Esophagus muscularis mucosa (tissue), 4 donors: ENCODE results near the gene EHD1. TPM values are rescaled to one million over a fixed set of nuclear protein-coding genes. Genes with fewer than 3 reads are reported as not detected.

Source experiments
- DNase-seq: peaks from one replicate; pipeline ENCODE4 v3.0.0-alpha.2; 2017; ENCODE audit errors: extremely low spot score
- H3K27ac ChIP-seq, 4 donors: fragments of 200-600 bp; sonication (generic); replicated peaks in 1 of 4; 1 replicate in 3 of 4; 2 replicates in 1 of 4; pipeline ENCODE4 v1.5.1; 2016 to 2019; ENCODE audit warnings: mild to moderate bottlenecking in 1 of 4
- H3K27me3 ChIP-seq, 4 donors: fragments of 200-600 bp; sonication (generic); one replicate each; pipeline versions ENCODE4 v1.5.1 to v1.6.0; 2016 to 2019
- H3K36me3 ChIP-seq, 4 donors: fragments of 200-600 bp; sonication (generic); one replicate each; pipeline ENCODE4 v1.5.1; 2016 to 2019
- H3K4me1 ChIP-seq, 4 donors: fragments of 200-600 bp; sonication (generic); one replicate each; pipeline ENCODE4 v1.5.1; 2016 to 2019
- H3K4me3 ChIP-seq, 4 donors: fragments of 200-600 bp; sonication (generic); 1 replicate in 2 of 4; 2 replicates in 2 of 4; pipeline ENCODE4 v1.5.1; 2016 to 2019; ENCODE audit warnings: mild to moderate bottlenecking in 4 of 4, moderate library complexity in 1 of 4
- H3K9me3 ChIP-seq, 4 donors: fragments of 200-600 bp; sonication (generic); 1 replicate in 3 of 4; 2 replicates in 1 of 4; pipeline ENCODE4 v1.5.1; 2016 to 2019
- EP300 ChIP-seq: sonication (generic); formaldehyde crosslinking; IDR thresholded peaks from one replicate; pipeline ENCODE4 v1.6.1; 2017; ENCODE audit warnings: antibody characterized with exemption
- POLR2A ChIP-seq: fragments of 450-650 bp; IDR thresholded peaks from one replicate; pipeline ENCODE4 v1.6.1; 2017; ENCODE audit warnings: antibody characterized with exemption, moderate library complexity, mild to moderate bottlenecking, low read depth
- POLR2AphosphoS5 ChIP-seq, 2 donors: sonication (generic); formaldehyde crosslinking; IDR thresholded peaks; one replicate each; pipeline ENCODE4 v1.6.1; 2017; ENCODE audit warnings: antibody characterized with exemption in 2 of 2
- WGBS: methylation state at CpG from one replicate; pipeline ENCODE4 v1.1.5; 2018; 5-methylcytosine and 5-hydroxymethylcytosine counted together
- intact Hi-C: fragments of 100-400 bp; cut with DNase I; formaldehyde crosslinking; loops from one replicate; pipeline ENCODE4 v1.15.1; 2023
- total RNA-seq, 4 donors: library from RNA; depleted of rRNA; stranded (reverse); fragments of >200 nt; gene quantifications; one replicate each; pipeline versions ENCODE4 v1.1.0 to v1.2.1, GENCODE V29; 2016
- TF ChIP-seq, protein P1 (sequence below), 3 experiments: fragments of 200-600 bp in 2 of 3; fragments of 450-650 bp in 1 of 3; sonication (generic) in 2 of 3; IDR thresholded peaks; one replicate each; pipeline ENCODE4 v1.5.1; 2017 to 2019; ENCODE audit warnings: antibody characterized with exemption in 3 of 3, mild to moderate bottlenecking in 2 of 3, moderate library complexity in 1 of 3

EHD1 gene
- total RNA-seq, 4 donors from 2014 or later, result 57.0 to 193 (median 104) TPM

DNA sequence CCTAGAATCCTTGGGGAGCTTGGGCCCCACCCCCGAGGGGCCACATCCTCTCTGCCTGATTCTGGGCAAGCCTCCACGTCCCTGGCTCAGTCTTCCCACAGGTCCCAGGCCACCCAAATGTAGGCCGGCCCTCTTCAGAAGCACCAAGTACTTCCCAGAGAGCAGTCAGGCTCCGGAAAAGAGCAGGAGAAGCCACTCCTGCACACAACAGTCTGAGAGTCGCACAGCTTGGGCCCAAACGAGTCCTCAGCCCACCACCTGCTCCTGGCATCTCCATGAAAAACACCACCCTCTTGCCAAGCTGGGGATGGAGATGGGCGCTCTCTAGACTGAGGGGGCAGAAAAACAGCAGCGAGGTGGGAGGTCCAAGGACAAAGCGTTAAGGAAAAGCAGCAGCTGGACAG lies 15.4 kb downstream of the EHD1 start:
- WGBS, result 28% methylated on average over 7 of the region's 9 CpGs
- peaks cover 96 to 100% (median 98%) of the 10 kb centered on the region in 4 donors for H3K4me1 ChIP-seq
- peaks cover 17 to 28% (median 25%) of the 10 kb centered on the region in 4 donors for H3K36me3 ChIP-seq
- intact Hi-C loops, result no loop called here
- no peaks in the 10 kb centered on the region for H3K9me3 ChIP-seq
- H3K27ac ChIP-seq, result peak overlapping the region; percentile 93 to 98 (median 94)
- no peak for DNase-seq
- peak overlapping the region; percentile 10 to 45 (median 32) for H3K4me3 ChIP-seq
- H3K27me3 ChIP-seq, result no peaks in the 10 kb centered on the region
- TF ChIP-seq POLR2AphosphoS5 (IDR thresholded peaks at IDR 0.05), result no peak
- TF ChIP-seq, protein P1, sequence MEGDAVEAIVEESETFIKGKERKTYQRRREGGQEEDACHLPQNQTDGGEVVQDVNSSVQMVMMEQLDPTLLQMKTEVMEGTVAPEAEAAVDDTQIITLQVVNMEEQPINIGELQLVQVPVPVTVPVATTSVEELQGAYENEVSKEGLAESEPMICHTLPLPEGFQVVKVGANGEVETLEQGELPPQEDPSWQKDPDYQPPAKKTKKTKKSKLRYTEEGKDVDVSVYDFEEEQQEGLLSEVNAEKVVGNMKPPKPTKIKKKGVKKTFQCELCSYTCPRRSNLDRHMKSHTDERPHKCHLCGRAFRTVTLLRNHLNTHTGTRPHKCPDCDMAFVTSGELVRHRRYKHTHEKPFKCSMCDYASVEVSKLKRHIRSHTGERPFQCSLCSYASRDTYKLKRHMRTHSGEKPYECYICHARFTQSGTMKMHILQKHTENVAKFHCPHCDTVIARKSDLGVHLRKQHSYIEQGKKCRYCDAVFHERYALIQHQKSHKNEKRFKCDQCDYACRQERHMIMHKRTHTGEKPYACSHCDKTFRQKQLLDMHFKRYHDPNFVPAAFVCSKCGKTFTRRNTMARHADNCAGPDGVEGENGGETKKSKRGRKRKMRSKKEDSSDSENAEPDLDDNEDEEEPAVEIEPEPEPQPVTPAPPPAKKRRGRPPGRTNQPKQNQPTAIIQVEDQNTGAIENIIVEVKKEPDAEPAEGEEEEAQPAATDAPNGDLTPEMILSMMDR (IDR thresholded peaks at IDR 0.05), result no peak
- no peak for TF ChIP-seq EP300
- no peak for TF ChIP-seq POLR2A

DNA sequence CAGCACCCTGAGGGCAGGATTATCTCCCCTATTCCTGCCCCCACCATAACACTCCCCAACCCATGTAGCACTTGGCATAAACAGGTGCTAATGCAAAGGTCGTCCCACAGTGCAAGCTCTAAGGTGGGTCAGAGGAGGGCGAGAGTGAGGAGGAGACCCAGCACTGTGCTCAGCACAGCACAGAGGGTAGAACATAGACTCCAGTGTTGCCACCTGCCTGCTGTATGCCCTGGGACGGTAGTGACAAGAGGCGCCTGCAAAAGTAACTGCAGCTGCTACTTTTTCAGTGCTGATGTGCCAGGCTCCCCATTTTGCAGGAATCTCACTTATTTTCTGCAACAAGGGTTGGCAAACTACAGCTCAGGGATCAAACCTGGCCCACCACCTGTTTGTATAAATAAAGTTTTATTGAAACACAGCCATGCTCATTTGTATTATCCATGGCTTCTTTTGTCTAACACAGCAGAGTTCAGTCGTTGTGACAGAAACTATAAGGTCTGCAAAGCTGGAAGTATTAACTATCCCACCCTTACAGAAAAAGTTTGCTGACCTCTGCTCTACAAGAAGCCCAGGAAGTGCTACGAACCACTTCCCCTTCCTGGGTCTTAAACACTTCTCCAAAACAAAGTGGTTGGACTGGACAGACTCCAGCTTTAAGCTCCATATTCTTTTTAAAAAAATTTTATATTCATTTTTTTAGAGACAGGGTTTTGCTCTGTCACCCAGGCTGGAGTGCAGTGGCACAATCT lies 17.0 kb downstream of the EHD1 start:
- Histone ChIP-seq H3K4me3 (no peak overlapping the region), H3K27ac (peak overlapping the region; percentile 93 to 98 (median 94)), H3K4me1 (peaks cover 96 to 100% (median 99%) of the 10 kb centered on the region in 4 donors), H3K27me3 (no peaks in the 10 kb centered on the region), H3K9me3 (no peaks in the 10 kb centered on the region), H3K36me3 (peaks cover 17 to 33% (median 30%) of the 10 kb centered on the region in 4 donors)
- no peak for DNase-seq
- WGBS, result 70% methylated on average over 4 of the region's 6 CpGs
- intact Hi-C loops, result no loop called here
- TF ChIP-seq, protein P1 (IDR thresholded peaks at IDR 0.05), result no peak
- TF ChIP-seq POLR2AphosphoS5 (IDR thresholded peaks at IDR 0.05) (no peak), POLR2A (no peak), EP300 (no peak)

- Histone ChIP-seq H3K4me3 (no peak overlapping the region), H3K4me1 (peaks cover 98 to 100% (median 99%) of the 10 kb centered on the region in 4 donors), H3K27ac (peak overlapping the region; percentile 93 to 98 (median 94)), H3K36me3 (peaks cover 17 to 33% (median 30%) of the 10 kb centered on the region in 4 donors), H3K9me3 (no peaks in the 10 kb centered on the region), H3K27me3 (no peaks in the 10 kb centered on the region)
- no peak for DNase-seq
- TF ChIP-seq EP300 (no peak), POLR2A (no peak), POLR2AphosphoS5 (IDR thresholded peaks at IDR 0.05) (no peak)
- TF ChIP-seq, protein P1 (IDR thresholded peaks at IDR 0.05), result no peak
- WGBS, result 91% methylated on average over 30 of the region's 33 CpGs
- intact Hi-C loops, result no loop called here
Observed at GRCh38 chr11:64859542-64860414, 18.6 kb downstream of the EHD1 start.

DNA sequence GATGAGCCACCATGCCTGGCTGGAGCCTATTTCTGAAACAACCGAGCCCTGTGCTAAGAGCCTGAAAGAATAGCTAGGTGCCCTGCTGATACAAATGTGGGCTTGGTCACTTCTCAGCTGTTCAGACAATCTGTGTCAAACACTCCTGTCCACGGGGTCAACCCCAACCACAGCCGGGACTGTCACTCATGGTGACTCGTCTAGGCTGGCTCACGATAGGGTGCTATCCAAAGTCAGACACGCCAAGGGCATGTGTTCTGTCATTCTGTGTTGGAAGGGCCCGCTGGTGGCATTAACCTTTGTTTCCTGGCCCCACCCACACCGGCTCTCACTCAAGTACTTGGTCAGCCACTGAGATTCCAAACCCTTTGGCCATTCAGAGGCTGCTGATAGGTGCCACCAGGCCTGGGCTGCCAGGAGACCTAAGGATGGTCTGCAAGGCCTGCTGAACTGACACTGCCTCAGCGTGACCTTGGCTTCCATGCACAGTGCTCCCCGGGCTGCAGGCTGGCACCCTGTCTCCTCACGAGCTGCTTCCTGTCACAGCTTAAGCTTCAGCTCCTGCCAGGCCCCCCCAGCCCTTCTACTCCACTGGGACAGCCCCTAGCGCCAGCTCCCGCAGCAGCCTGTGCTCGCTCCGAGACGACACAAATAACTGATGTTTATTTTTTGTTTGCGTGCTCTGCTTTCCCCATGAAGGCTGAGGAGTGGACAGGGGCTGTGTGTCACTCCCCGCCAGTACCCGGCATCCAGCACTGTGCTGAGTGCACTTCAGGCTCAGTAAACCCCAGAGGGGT lies 19.8 kb downstream of the EHD1 start:
- H3K9me3 ChIP-seq, result no peaks in the 10 kb centered on the region
- peak overlapping the region; percentile 93 to 98 (median 94) for H3K27ac ChIP-seq
- intact Hi-C loops, result no loop called here
- peaks cover 26 to 44% (median 41%) of the 10 kb centered on the region in 4 donors for H3K36me3 ChIP-seq
- no peak for TF ChIP-seq POLR2AphosphoS5 (IDR thresholded peaks at IDR 0.05)
- WGBS, result 71% methylated on average over 15 of the region's 19 CpGs
- H3K27me3 ChIP-seq, result no peaks in the 10 kb centered on the region
- no peak for DNase-seq
- no peak overlapping the region for H3K4me3 ChIP-seq
- H3K4me1 ChIP-seq, result peaks cover 98 to 100% (median 99%) of the 10 kb centered on the region in 4 donors
